Nephron (organoid): ENCODE data around the gene ALX1.
A peak's percentile ranks its signal among the peaks of the same experiment; 100 is the strongest.

ENCODE experiments used
- H3K27ac Mint-ChIP-seq, 3 experiments: 2 replicates each; pipeline ENCODE4 v1.8.0; 2020; ENCODE audit warnings: mixed read lengths in 3 of 3, mild to moderate bottlenecking in 2 of 3, moderate library complexity in 1 of 3
- H3K27me3 Mint-ChIP-seq: 2 replicates; pipeline ENCODE4 v1.8.0; 2021; ENCODE audit warnings: low read depth, mild to moderate bottlenecking, moderate library complexity, mixed read lengths
- H3K36me3 Mint-ChIP-seq: 2 replicates; pipeline ENCODE4 v1.8.0; 2020; ENCODE audit warnings: low read depth, mixed read lengths
- H3K4me1 Mint-ChIP-seq: 2 replicates; pipeline ENCODE4 v1.8.0; 2020; ENCODE audit warnings: mixed read lengths
- H3K4me3 Mint-ChIP-seq, 3 experiments: 2 replicates each; pipeline ENCODE4 v1.8.0; 2020; ENCODE audit warnings: mild to moderate bottlenecking in 3 of 3, mixed read lengths in 3 of 3, moderate library complexity in 2 of 3
- H3K9me3 Mint-ChIP-seq: 2 replicates; pipeline ENCODE4 v1.8.0; 2020; ENCODE audit warnings: mixed read lengths
- TF ChIP-seq, protein P1 (sequence below), 3 experiments: fragments of 200-600 bp; sonication (generic); IDR thresholded peaks; one replicate each; pipeline ENCODE4 v1.5.0; 2021; ENCODE audit warnings: antibody characterized with exemption in 3 of 3; ENCODE audit not compliant: unreplicated experiment in 3 of 3

Gene ALX1

DNA sequence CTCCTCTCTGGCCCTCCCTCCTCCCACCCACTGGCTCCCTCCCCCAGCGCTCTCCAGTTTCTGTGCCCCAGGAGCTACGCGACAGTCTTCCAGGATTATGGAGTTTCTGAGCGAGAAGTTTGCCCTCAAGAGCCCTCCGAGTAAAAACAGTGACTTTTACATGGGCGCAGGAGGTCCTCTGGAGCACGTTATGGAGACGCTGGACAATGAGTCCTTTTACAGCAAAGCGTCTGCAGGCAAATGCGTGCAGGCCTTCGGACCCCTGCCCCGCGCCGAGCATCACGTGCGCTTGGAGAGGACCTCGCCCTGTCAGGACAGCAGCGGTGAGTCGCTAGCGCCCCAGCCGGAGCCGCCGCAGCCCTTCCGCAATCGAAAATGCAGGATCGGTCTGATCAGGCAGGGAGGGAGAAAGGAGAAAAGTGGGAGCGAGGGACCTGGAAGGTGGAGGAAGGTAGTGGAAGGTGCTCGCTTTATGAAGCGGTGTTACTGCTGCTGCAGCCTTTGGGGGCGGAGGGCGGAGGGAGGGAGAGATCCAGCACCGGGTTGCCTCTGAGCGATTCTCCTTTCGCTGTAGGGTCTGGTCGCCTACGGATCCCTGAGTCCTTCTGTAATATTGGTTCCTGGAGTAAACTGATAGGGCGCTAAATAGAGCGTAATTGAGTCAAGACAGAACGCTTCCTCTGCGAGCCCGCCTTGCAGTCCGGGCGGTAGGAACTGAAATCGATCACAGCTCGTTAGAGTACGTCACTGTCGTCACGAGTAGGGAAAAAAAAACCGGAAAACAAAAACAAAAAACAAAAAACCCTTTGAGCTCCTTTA is at the start of gene ALX1:
ALX1 (plus strand) TSS at position 56 of the 819 bp plus-strand sequence; CDS start at position 98, 42 bp downstream.
- peaks cover 3% of the 10 kb centered on the region for H3K9me3 Mint-ChIP-seq
- peaks cover 84% of the 10 kb centered on the region for H3K27me3 Mint-ChIP-seq
- H3K4me3 Mint-ChIP-seq = peak within 1 kb of the TSS; percentile 94 to 96 (median 94)
- peaks cover 46% of the 10 kb centered on the region for H3K4me1 Mint-ChIP-seq
- H3K36me3 Mint-ChIP-seq = peaks cover 13% of the 10 kb centered on the region
- TF ChIP-seq, protein P1, sequence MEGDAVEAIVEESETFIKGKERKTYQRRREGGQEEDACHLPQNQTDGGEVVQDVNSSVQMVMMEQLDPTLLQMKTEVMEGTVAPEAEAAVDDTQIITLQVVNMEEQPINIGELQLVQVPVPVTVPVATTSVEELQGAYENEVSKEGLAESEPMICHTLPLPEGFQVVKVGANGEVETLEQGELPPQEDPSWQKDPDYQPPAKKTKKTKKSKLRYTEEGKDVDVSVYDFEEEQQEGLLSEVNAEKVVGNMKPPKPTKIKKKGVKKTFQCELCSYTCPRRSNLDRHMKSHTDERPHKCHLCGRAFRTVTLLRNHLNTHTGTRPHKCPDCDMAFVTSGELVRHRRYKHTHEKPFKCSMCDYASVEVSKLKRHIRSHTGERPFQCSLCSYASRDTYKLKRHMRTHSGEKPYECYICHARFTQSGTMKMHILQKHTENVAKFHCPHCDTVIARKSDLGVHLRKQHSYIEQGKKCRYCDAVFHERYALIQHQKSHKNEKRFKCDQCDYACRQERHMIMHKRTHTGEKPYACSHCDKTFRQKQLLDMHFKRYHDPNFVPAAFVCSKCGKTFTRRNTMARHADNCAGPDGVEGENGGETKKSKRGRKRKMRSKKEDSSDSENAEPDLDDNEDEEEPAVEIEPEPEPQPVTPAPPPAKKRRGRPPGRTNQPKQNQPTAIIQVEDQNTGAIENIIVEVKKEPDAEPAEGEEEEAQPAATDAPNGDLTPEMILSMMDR (IDR thresholded peaks at IDR 0.05; ENCODE audit: unreplicated experiment in 3 of 3) = no peak
- peak within 1 kb of the TSS; percentile 95 to 97 (median 95) for H3K27ac Mint-ChIP-seq

DNA sequence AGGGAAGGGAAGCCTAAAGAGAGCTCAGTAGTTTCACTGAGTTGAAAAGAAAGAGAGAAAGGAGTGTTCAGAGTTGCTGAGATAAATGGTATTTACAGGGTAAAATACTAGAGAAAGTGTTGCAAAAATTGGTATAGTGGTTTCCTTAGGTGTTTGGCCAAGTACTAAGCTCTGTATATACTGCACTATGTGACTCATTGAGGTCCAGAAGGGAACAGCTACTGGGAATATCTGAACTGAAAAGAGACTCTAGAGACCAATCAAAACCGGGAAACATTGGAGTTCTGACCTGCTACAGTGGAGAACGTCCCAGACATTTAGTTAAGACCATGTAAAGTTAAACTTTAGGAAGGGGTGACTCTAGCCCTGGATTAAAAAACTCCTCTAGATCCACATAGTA is 42.7 kb upstream of the ALX1 start:
- TF ChIP-seq, protein P1 (IDR thresholded peaks at IDR 0.05; ENCODE audit: unreplicated experiment in 3 of 3) = no peak
- Mint-ChIP-seq H3K9me3 (peaks cover 9% of the 10 kb centered on the region), H3K36me3 (peaks cover 12% of the 10 kb centered on the region), H3K4me3 (no peak overlapping the region), H3K4me1 (no peaks in the 10 kb centered on the region), H3K27me3 (no peaks in the 10 kb centered on the region), H3K27ac (no peak overlapping the region)

DNA sequence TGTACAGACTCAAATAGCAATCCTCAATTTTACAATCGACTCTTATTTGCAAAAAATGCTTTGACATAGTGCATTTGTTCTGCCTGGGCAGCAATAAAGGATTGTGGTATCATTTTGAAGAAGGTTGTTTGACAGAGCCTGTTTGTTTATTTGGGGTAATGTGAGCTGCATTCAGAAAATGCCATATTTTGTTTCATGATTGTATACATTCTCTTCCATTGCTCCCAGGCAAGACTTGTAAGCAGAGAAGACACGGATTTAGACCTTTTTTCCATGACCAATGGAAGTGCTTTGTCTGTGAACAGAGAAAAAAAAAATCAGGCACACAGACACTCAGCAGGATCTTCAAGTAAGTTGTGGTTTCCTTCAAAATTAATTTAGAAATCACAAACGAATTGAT is 35.5 kb upstream of the ALX1 start:
- Mint-ChIP-seq H3K36me3 (no peaks in the 10 kb centered on the region), H3K9me3 (no peaks in the 10 kb centered on the region), H3K4me3 (no peak overlapping the region), H3K27me3 (no peaks in the 10 kb centered on the region), H3K27ac (no peak overlapping the region), H3K4me1 (no peaks in the 10 kb centered on the region)
- TF ChIP-seq, protein P1 (IDR thresholded peaks at IDR 0.05; ENCODE audit: unreplicated experiment in 3 of 3) = no peak

DNA sequence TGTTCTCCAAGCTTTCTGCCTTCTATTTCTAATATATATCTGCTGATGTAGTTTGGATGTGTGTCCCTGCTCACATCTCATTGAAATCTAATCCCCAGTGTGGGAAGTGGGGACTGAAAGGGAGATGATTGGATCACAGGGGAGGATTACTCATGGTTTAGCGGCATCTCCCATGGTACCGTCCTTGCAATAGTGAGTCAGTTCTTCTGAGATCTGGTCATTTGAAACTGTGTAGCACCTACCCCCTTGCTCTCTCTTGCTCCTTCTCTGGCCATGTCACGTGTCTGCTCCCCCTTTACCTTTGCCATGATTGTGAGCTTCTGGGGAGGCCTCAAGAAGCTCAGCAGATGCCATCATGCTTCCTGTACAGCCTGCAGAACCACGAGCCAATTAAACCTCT is 26.2 kb upstream of the ALX1 start:
- no peaks in the 10 kb centered on the region for H3K27me3 Mint-ChIP-seq
- H3K36me3 Mint-ChIP-seq = no peaks in the 10 kb centered on the region
- H3K4me1 Mint-ChIP-seq = no peaks in the 10 kb centered on the region
- H3K9me3 Mint-ChIP-seq = no peaks in the 10 kb centered on the region
- no peak overlapping the region for H3K27ac Mint-ChIP-seq
- H3K4me3 Mint-ChIP-seq = no peak overlapping the region
- TF ChIP-seq, protein P1 (IDR thresholded peaks at IDR 0.05; ENCODE audit: unreplicated experiment in 3 of 3) = no peak

DNA sequence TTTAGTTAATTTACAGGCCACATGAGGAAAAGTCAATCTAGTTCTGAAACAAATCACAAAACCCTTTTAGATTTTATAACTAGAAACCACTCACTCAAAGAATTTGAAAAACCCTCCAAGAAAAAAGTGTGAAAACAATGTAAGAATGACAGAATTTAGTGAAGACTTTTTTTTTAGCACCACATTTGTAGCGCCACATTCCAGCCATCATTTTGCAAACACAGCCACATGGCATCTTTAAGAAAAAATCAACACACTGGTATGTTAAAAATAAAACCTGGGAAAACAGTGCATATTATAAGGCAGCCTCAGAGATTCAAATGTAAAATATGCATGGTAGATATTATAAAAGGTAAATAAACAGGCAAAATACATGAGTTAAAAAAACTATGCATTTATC is 22.3 kb upstream of the ALX1 start:
- H3K27ac Mint-ChIP-seq = no peak overlapping the region
- H3K4me3 Mint-ChIP-seq = no peak overlapping the region
- H3K36me3 Mint-ChIP-seq = no peaks in the 10 kb centered on the region
- H3K9me3 Mint-ChIP-seq = no peaks in the 10 kb centered on the region
- TF ChIP-seq, protein P1 (IDR thresholded peaks at IDR 0.05; ENCODE audit: unreplicated experiment in 3 of 3) = no peak
- no peaks in the 10 kb centered on the region for H3K4me1 Mint-ChIP-seq
- no peaks in the 10 kb centered on the region for H3K27me3 Mint-ChIP-seq

DNA sequence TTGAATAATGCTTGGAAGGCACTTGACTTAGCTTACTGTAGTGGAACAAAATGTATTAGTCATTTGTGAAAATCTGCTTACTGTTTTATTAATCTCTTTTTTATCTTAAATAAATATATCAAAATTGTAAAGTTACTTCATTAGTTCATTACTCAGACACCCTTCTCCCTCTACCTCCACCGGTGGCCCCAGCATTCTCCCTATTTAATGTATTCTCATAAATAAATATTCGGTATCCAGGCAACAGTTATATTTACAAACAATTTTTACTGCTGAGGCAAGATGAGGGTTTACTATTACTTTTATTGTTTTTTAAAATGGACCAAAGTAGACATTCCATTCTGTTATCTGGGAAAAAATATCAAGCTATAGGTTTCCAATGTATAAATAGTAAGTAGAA is 19.6 kb upstream of the ALX1 start:
- no peak overlapping the region for H3K27ac Mint-ChIP-seq
- no peaks in the 10 kb centered on the region for H3K27me3 Mint-ChIP-seq
- no peak overlapping the region for H3K4me3 Mint-ChIP-seq
- H3K4me1 Mint-ChIP-seq = no peaks in the 10 kb centered on the region
- no peaks in the 10 kb centered on the region for H3K9me3 Mint-ChIP-seq
- TF ChIP-seq, protein P1 (IDR thresholded peaks at IDR 0.05; ENCODE audit: unreplicated experiment in 3 of 3) = no peak
- no peaks in the 10 kb centered on the region for H3K36me3 Mint-ChIP-seq
